Mucosa of rectum (tissue), 2 donors: ENCODE data around the gene HSPA4L.
A peak's percentile ranks its signal among the peaks of the same experiment; 100 is the strongest.

Experiments used
- H3K27ac ChIP-seq, 2 donors: one replicate each; pipeline ENCODE4 v1.7.0; 2013; ENCODE audit warnings: inconsistent platforms in 2 of 2, low read depth in 2 of 2, low read length in 2 of 2
- H3K27me3 ChIP-seq, 2 donors: one replicate each; pipeline ENCODE4 v1.7.0; 2013; ENCODE audit warnings: low read length in 2 of 2; ENCODE audit not compliant: control insufficient read depth in 2 of 2, insufficient read depth in 2 of 2
- H3K36me3 ChIP-seq, 2 donors: one replicate each; pipeline ENCODE4 v1.7.0; 2013; ENCODE audit warnings: low read length in 2 of 2; ENCODE audit not compliant: control insufficient read depth in 2 of 2, insufficient read depth in 2 of 2
- H3K4me1 ChIP-seq, 2 donors: one replicate each; pipeline ENCODE4 v1.7.0; 2013; ENCODE audit warnings: low read length in 2 of 2, mild to moderate bottlenecking in 1 of 2; ENCODE audit not compliant: control insufficient read depth in 2 of 2, insufficient read depth in 2 of 2
- H3K4me3 ChIP-seq, 2 donors: one replicate each; pipeline ENCODE4 v1.7.0; 2013; ENCODE audit warnings: low read length in 2 of 2
- H3K9ac ChIP-seq, 2 donors: one replicate each; pipeline ENCODE4 v1.7.0; 2013; ENCODE audit warnings: low read length in 2 of 2, low read depth in 1 of 2, mild to moderate bottlenecking in 1 of 2
- H3K9me3 ChIP-seq, 2 donors: one replicate each; pipeline ENCODE4 v1.7.0; 2013; ENCODE audit warnings: low read length in 2 of 2; ENCODE audit not compliant: control insufficient read depth in 2 of 2
- donor health status: healthy.
- donor health status: Normal muscosa, but diverticular disease.

The HSPA4L gene

GRCh38 chr4:127771535-127772275 is 10.4 kb upstream of the HSPA4L start:
- no peak overlapping the region for H3K4me3 ChIP-seq
- H3K4me1 ChIP-seq: no peaks in the 10 kb centered on the region
- no peak overlapping the region for H3K9ac ChIP-seq

GRCh38 chr4:127772769-127773671 is 9.1 kb upstream of the HSPA4L start:
- no peak overlapping the region for H3K4me3 ChIP-seq
- peaks cover 0 to 3% of the 10 kb centered on the region in 2 donors for H3K27me3 ChIP-seq
- no peaks in the 10 kb centered on the region for H3K4me1 ChIP-seq
- H3K9ac ChIP-seq: no peak overlapping the region
- H3K36me3 ChIP-seq: no peaks in the 10 kb centered on the region
- H3K9me3 ChIP-seq: no peaks in the 10 kb centered on the region
- no peak overlapping the region for H3K27ac ChIP-seq

More at GRCh38 chr4:127771535-127772275, 10.4 kb upstream of the HSPA4L start:
- Histone ChIP-seq H3K9me3 (no peaks in the 10 kb centered on the region), H3K27ac (no peak overlapping the region), H3K36me3 (no peaks in the 10 kb centered on the region), H3K27me3 (no peaks in the 10 kb centered on the region)

GRCh38 chr4:127775843-127776242 is 6.3 kb upstream of the HSPA4L start:
- no peak overlapping the region for H3K9ac ChIP-seq

GRCh38 chr4:127776620-127777019 is 5.5 kb upstream of the HSPA4L start:
- peaks cover 0 to 4% of the 10 kb centered on the region in 2 donors for H3K4me1 ChIP-seq
- no peaks in the 10 kb centered on the region for H3K9me3 ChIP-seq
- no peak overlapping the region for H3K27ac ChIP-seq
- H3K36me3 ChIP-seq: no peaks in the 10 kb centered on the region
- no peak overlapping the region for H3K9ac ChIP-seq
- H3K27me3 ChIP-seq: peaks cover 3 to 7% of the 10 kb centered on the region in 2 donors
- H3K4me3 ChIP-seq: no peak overlapping the region

More at GRCh38 chr4:127775843-127776242, 6.3 kb upstream of the HSPA4L start:
- no peaks in the 10 kb centered on the region for H3K9me3 ChIP-seq
- no peaks in the 10 kb centered on the region for H3K4me1 ChIP-seq
- H3K27ac ChIP-seq: no peak overlapping the region
- no peaks in the 10 kb centered on the region for H3K36me3 ChIP-seq
- H3K27me3 ChIP-seq: peaks cover 0 to 3% of the 10 kb centered on the region in 2 donors
- H3K4me3 ChIP-seq: no peak overlapping the region

GRCh38 chr4:127777487-127777886 is 4.6 kb upstream of the HSPA4L start:
- H3K9me3 ChIP-seq: no peaks in the 10 kb centered on the region
- no peak overlapping the region for H3K9ac ChIP-seq
- no peak overlapping the region for H3K27ac ChIP-seq
- no peak overlapping the region for H3K4me3 ChIP-seq
- H3K36me3 ChIP-seq: no peaks in the 10 kb centered on the region
- H3K27me3 ChIP-seq: peaks cover 3 to 7% of the 10 kb centered on the region in 2 donors
- H3K4me1 ChIP-seq: peaks cover 1 to 7% of the 10 kb centered on the region in 2 donors

GRCh38 chr4:127778102-127778501 is 4.0 kb upstream of the HSPA4L start:
- Histone ChIP-seq H3K4me1 (peaks cover 5 to 7% of the 10 kb centered on the region in 2 donors), H3K36me3 (no peaks in the 10 kb centered on the region), H3K27me3 (peaks cover 3 to 7% of the 10 kb centered on the region in 2 donors), H3K9ac (no peak overlapping the region), H3K9me3 (no peaks in the 10 kb centered on the region), H3K4me3 (no peak overlapping the region), H3K27ac (no peak overlapping the region)

GRCh38 chr4:127780598-127780997 is 1.5 kb upstream of the HSPA4L start:
- no peak overlapping the region for H3K4me3 ChIP-seq
- no peak overlapping the region for H3K27ac ChIP-seq
- H3K36me3 ChIP-seq: no peaks in the 10 kb centered on the region
- no peaks in the 10 kb centered on the region for H3K9me3 ChIP-seq
- H3K9ac ChIP-seq: no peak overlapping the region
- peaks cover 3 to 7% of the 10 kb centered on the region in 2 donors for H3K27me3 ChIP-seq
- H3K4me1 ChIP-seq: peaks cover 5 to 7% of the 10 kb centered on the region in 2 donors

GRCh38 chr4:127781300-127782024 is 660 bp upstream of the HSPA4L start:
- peak overlapping the region; percentile 78 to 79 for H3K9ac ChIP-seq
- H3K9me3 ChIP-seq: no peaks in the 10 kb centered on the region
- peaks cover 5 to 7% of the 10 kb centered on the region in 2 donors for H3K4me1 ChIP-seq
- peak overlapping the region in 1 of 2 donors; percentile 18 for H3K27ac ChIP-seq
- H3K27me3 ChIP-seq: peaks cover 3 to 7% of the 10 kb centered on the region in 2 donors
- peak overlapping the region; percentile 86 for H3K4me3 ChIP-seq
- no peaks in the 10 kb centered on the region for H3K36me3 ChIP-seq

GRCh38 chr4:127782025-127782274 is 172 bp upstream of the HSPA4L start:
- Histone ChIP-seq H3K4me1 (peaks cover 5 to 7% of the 10 kb centered on the region in 2 donors), H3K27ac (peak overlapping the region in 1 of 2 donors; percentile 18), H3K9ac (peak overlapping the region; percentile 78 to 79), H3K9me3 (no peaks in the 10 kb centered on the region), H3K4me3 (peak overlapping the region; percentile 86), H3K36me3 (no peaks in the 10 kb centered on the region), H3K27me3 (peaks cover 3 to 7% of the 10 kb centered on the region in 2 donors)
